Choroid plexus epithelial cell (primary cell): ENCODE results near the gene MPZL1.

Source experiments
- DNase-seq: peaks from one replicate; pipeline ENCODE4 v3.0.0-alpha.2; 2010; ENCODE audit warnings: low read depth
- H3K4me3 ChIP-seq: 2 replicates; pipeline ENCODE4 v1.5.1; 2011; ENCODE audit warnings: low read depth, mild to moderate bottlenecking, control low read depth, low read length, moderate library complexity
- CTCF ChIP-seq: conservative IDR thresholded peaks from 2 replicates; pipeline ENCODE4 v1.5.1; 2011; ENCODE audit warnings: low read depth, mild to moderate bottlenecking, control low read depth, inconsistent platforms, low read length, moderate library complexity

MPZL1 gene

GRCh38 chr1:167763525-167764220 is 41.9 kb downstream of the MPZL1 start:
- DNase-seq = no peak
- TF ChIP-seq CTCF = no peak
- H3K4me3 ChIP-seq = no peak overlapping the region

- no peak for TF ChIP-seq CTCF
These were observed 42.9 kb downstream of the MPZL1 start for GRCh38 chr1:167764458-167765330.

GRCh38 chr1:167765496-167765895 is 43.7 kb downstream of the MPZL1 start:
- DNase-seq = no peak
- TF ChIP-seq CTCF = no peak
- no peak overlapping the region for H3K4me3 ChIP-seq

More at GRCh38 chr1:167764458-167765330, 42.9 kb downstream of the MPZL1 start:
- H3K4me3 ChIP-seq = no peak overlapping the region
- no peak for DNase-seq

GRCh38 chr1:167766538-167766937 is 44.8 kb downstream of the MPZL1 start:
- no peak overlapping the region for H3K4me3 ChIP-seq
- DNase-seq = no peak
- no peak for TF ChIP-seq CTCF

- DNase-seq = no peak
These were observed 46.0 kb downstream of the MPZL1 start for GRCh38 chr1:167767761-167768160.

GRCh38 chr1:167770127-167770526 is 48.3 kb downstream of the MPZL1 start:
- TF ChIP-seq CTCF = no peak
- no peak for DNase-seq
- no peak overlapping the region for H3K4me3 ChIP-seq

More at GRCh38 chr1:167767761-167768160, 46.0 kb downstream of the MPZL1 start:
- no peak overlapping the region for H3K4me3 ChIP-seq
- no peak for TF ChIP-seq CTCF
